A549 (cell line): ENCODE results near the gene KRT3. TPM values are rescaled to one million over a fixed set of nuclear protein-coding genes. Genes with fewer than 3 reads are reported as not detected.

Experiments
- ATAC-seq, 2 experiments: fragments of 200-7000 bp in 1 of 2; fragments of >200 bp in 1 of 2; cut with Nextera tagmentation in 1 of 2; cut with Tn5 transposase in 1 of 2; 3 replicates each; pipeline versions ENCODE4 v1.8.0 to v1.9.1; 2018 to 2020; ENCODE audit warnings: mild to moderate bottlenecking in 1 of 2, moderate library complexity in 1 of 2
- CTCF ChIA-PET: fragments of 300-600 bp; sonication (Branson Sonifier 250); formaldehyde crosslinking; extraction: SDS; loops from one replicate; lab custom pipeline; 2021; ENCODE audit warnings: antibody characterized with exemption, inconsistent platforms; lab: Yijun Ruan, JAX
- POLR2A ChIA-PET: fragments of 350-600 bp; formaldehyde crosslinking; extraction: SDS; loops from one replicate; lab custom pipeline; 2021; ENCODE audit warnings: antibody characterized with exemption, inconsistent platforms; lab: Yijun Ruan, JAX
- DNase-seq, 2 experiments: peaks; one replicate each; pipeline versions ENCODE4 v3.0.0 to v3.0.0-alpha.2; 2011 to 2016; ENCODE audit warnings: low read depth in 1 of 2, low spot score in 1 of 2
- FAIRE-seq: peaks from 2 replicates; lab custom pipeline; 2011; peaks lifted over from hg19 to GRCh38; lab: Jason Lieb, UNC
- H3K27ac ChIP-seq, 2 experiments: fragments of >200 bp; sonication (Bioruptor Twin); formaldehyde crosslinking; 3 replicates each; pipeline ENCODE4 v1.5.1; 2016 to 2017
- H3K4me1 ChIP-seq: fragments of >200 bp; sonication (Bioruptor Twin); formaldehyde crosslinking; 3 replicates; pipeline ENCODE4 v1.6.1; 2016
- H3K4me2 ChIP-seq: fragments of >200 bp; sonication (Bioruptor Twin); formaldehyde crosslinking; 3 replicates; pipeline ENCODE4 v1.6.1; 2016
- H3K4me3 ChIP-seq: fragments of >200 bp; sonication (Bioruptor Twin); formaldehyde crosslinking; 3 replicates; pipeline ENCODE4 v1.5.1; 2016
- H3K9me3 ChIP-seq: fragments of >200 bp; sonication (Bioruptor Twin); formaldehyde crosslinking; 3 replicates; pipeline ENCODE4 v1.6.1; 2016
- ATOH8 ChIP-seq: fragments of 250-450 bp; sonication (Bioruptor Pico); IDR thresholded peaks from 2 replicates; pipeline ENCODE4 v1.5.0; 2020; ENCODE audit warnings: low read depth, mild to moderate bottlenecking, moderate library complexity
- CEBPB ChIP-seq, 2 experiments: fragments of >200 bp in 1 of 2; sonication (Bioruptor Twin) in 1 of 2; formaldehyde crosslinking in 1 of 2; IDR thresholded peaks; 2 replicates each; pipeline ENCODE4 v1.6.1; 2012 to 2016
- CHD4 ChIP-seq: fragments of 200-600 bp; sonication (generic); IDR thresholded peaks from 2 replicates; pipeline ENCODE4 v1.6.1; 2016; ENCODE audit warnings: antibody characterized with exemption, mild to moderate bottlenecking, borderline replicate concordance
- CTCF ChIP-seq: fragments of >200 bp; sonication (Bioruptor Twin); formaldehyde crosslinking; IDR thresholded peaks from 3 replicates; pipeline ENCODE4 v1.5.1; 2016
- E2F6 ChIP-seq: IDR thresholded peaks from 2 replicates; pipeline ENCODE4 v1.6.1; 2012; ENCODE audit warnings: low read depth, borderline replicate concordance
- EHF ChIP-seq: fragments of 250-450 bp; sonication (Bioruptor Pico); IDR thresholded peaks from 2 replicates; pipeline ENCODE4 v1.5.0; 2020; ENCODE audit warnings: mild to moderate bottlenecking
- EP300 ChIP-seq, 2 experiments: fragments of >200 bp; sonication (Bioruptor Twin); formaldehyde crosslinking; IDR thresholded peaks; 2 replicates in 1 of 2; 3 replicates in 1 of 2; pipeline ENCODE4 v1.6.1; 2016 to 2017
- FOSL2 ChIP-seq, 2 experiments: fragments of 450-650 bp in 1 of 2; fragments of >200 bp in 1 of 2; sonication (Bioruptor Twin) in 1 of 2; formaldehyde crosslinking; IDR thresholded peaks; 2 replicates each; pipeline versions ENCODE4 v1.5.0 to v1.6.1; 2016 to 2020; ENCODE audit warnings: mild to moderate bottlenecking in 1 of 2, moderate library complexity in 1 of 2
- HOXA7 ChIP-seq: fragments of 250-450 bp; sonication (Bioruptor Pico); IDR thresholded peaks from 2 replicates; pipeline ENCODE4 v1.5.0; 2020; ENCODE audit warnings: mild to moderate bottlenecking, moderate library complexity
- HOXB5 ChIP-seq: fragments of 250-450 bp; sonication (Bioruptor Pico); IDR thresholded peaks from 2 replicates; pipeline ENCODE4 v1.5.0; 2020; ENCODE audit warnings: mild to moderate bottlenecking, moderate library complexity
- JUN ChIP-seq, 2 experiments: fragments of >200 bp; sonication (Bioruptor Twin); formaldehyde crosslinking; IDR thresholded peaks; 2 replicates in 1 of 2; 3 replicates in 1 of 2; pipeline ENCODE4 v1.6.1; 2016 to 2017
- MAFK ChIP-seq: fragments of 450-650 bp; IDR thresholded peaks from 2 replicates; pipeline ENCODE4 v1.6.1; 2014; ENCODE audit not compliant: partially characterized antibody
- NFE2L2 ChIP-seq: fragments of 150-350 bp; conservative IDR thresholded peaks from 2 replicates; pipeline ENCODE4 v1.6.1; 2014; ENCODE audit warnings: low read length
- PHF8 ChIP-seq: fragments of 200-600 bp; sonication (generic); IDR thresholded peaks from 2 replicates; pipeline ENCODE4 v1.6.1; 2016; ENCODE audit warnings: low read depth, mild to moderate bottlenecking, antibody characterized with exemption, moderate library complexity, borderline replicate concordance
- RARB ChIP-seq: fragments of 250-450 bp; sonication (Bioruptor Pico); IDR thresholded peaks from 2 replicates; pipeline ENCODE4 v1.8.0; 2021; ENCODE audit warnings: mild to moderate bottlenecking, moderate library complexity
- SMC3 ChIP-seq: fragments of >200 bp; sonication (Bioruptor Twin); formaldehyde crosslinking; IDR thresholded peaks from 3 replicates; pipeline ENCODE4 v1.6.1; 2018; ENCODE audit warnings: inconsistent platforms
- USF2 ChIP-seq: fragments of 450-650 bp; IDR thresholded peaks from 2 replicates; pipeline ENCODE4 v1.6.1; 2014; ENCODE audit warnings: antibody characterized with exemption
- ZSCAN20 ChIP-seq: fragments of 250-450 bp; sonication (Bioruptor Pico); IDR thresholded peaks from 2 replicates; pipeline ENCODE4 v1.8.0; 2022; ENCODE audit warnings: mild to moderate bottlenecking, moderate library complexity
- WGBS: methylation state at CpG from one replicate; pipeline ENCODE4 v1.1.6; 2017; ENCODE audit errors: missing lambda C conversion rate; 5-methylcytosine and 5-hydroxymethylcytosine counted together
- polyA plus RNA-seq, 4 experiments: library from polyadenylated mRNA; depleted of rRNA in 3 of 4; stranded (reverse); fragments of >200 nt; fragmentation: RNase III in 1 of 4; extraction: RNeasy Plus Mini Kit Qiagen cat#74134 plus additional on column Dnase treatment in 1 of 4; gene quantifications; 2 replicates in 3 of 4; 3 replicates in 1 of 4; pipeline ENCODE4 v1.2.3, GENCODE V29; 2011 to 2017

The KRT3 gene
- polyA plus RNA-seq, 2 of the 4 experiments (the other 2 are of a cell fraction) = 0.04 to 0.06 TPM

GRCh38 chr12:52811191-52812072, 15.5 kb upstream of the KRT3 start:
- Histone ChIP-seq H3K4me2 (no peak overlapping the region), H3K4me3 (no peak overlapping the region), H3K9me3 (no peaks in the 10 kb centered on the region), H3K27ac (no peak overlapping the region), H3K4me1 (peaks cover 16% of the 10 kb centered on the region)
- no peak for TF ChIP-seq CTCF
- no peak for FAIRE-seq
- WGBS = 86% methylated on average over 9 of the region's 9 CpGs
- ChIA-PET POLR2A (no interaction called here), CTCF (interaction anchor here (0.6 to 1.2 kb wide), 2 partner anchors 11 to 27 kb away, joined by 3 read pairs; no protein-coding TSS in a partner anchor)
- ATAC-seq = no peak
- DNase-seq = no peak

- 68% methylated on average over 5 of the region's 5 CpGs for WGBS
- Histone ChIP-seq H3K4me1 (peaks cover 16% of the 10 kb centered on the region), H3K4me3 (no peak overlapping the region), H3K27ac (no peak overlapping the region), H3K4me2 (no peak overlapping the region), H3K9me3 (no peaks in the 10 kb centered on the region)
- ATAC-seq (no peak), DNase-seq (no peak), FAIRE-seq (no peak)
- POLR2A ChIA-PET = no interaction called here
- TF ChIP-seq HOXB5 (CRISPR knock-in tag) (no peak), CEBPB (IDR thresholded peaks at IDR 0.05) (no peak), NFE2L2 (no peak), FOSL2 (IDR thresholded peaks at IDR 0.05) (no peak), FOSL2 (CRISPR knock-in tag; IDR thresholded peaks at IDR 0.05) (no peak), MAFK (no peak), JUN (IDR thresholded peaks at IDR 0.05) (no peak), RARB (CRISPR knock-in tag) (no peak), CTCF (no peak), EP300 (IDR thresholded peaks at IDR 0.05) (no peak), CHD4 (no peak), USF2 (no peak), EHF (CRISPR knock-in tag) (no peak), E2F6 (no peak), HOXA7 (CRISPR knock-in tag) (no peak), ATOH8 (CRISPR knock-in tag) (no peak), SMC3 (no peak), ZSCAN20 (no peak), PHF8 (no peak)
- CTCF ChIA-PET = no interaction called here
Observed at GRCh38 chr12:52810554-52810953, 14.6 kb upstream of the KRT3 start.
